Activated T-helper 1 cell treated with anti-CD3 and anti-CD28 coated beads, Interleukin-12 subunit alpha, Interleukin-12 subunit beta, Interleukin-2, Interleukin-4 antibody, amounts not matched to agents 30 ng/mL and 10 ng/mL and 1 ng/mL, durations not matched to agents 14 hours and 24 hours and 36 hours (primary cell): ENCODE results near the gene C1GALT1C1L. TPM values are rescaled to one million over a fixed set of nuclear protein-coding genes. Genes with fewer than 3 reads are reported as not detected.
"Not testable (repeated sequence)": the region's sequence is repeated elsewhere in the genome, so short reads cannot be mapped to it uniquely, and the experiment has no call there.

Source experiments
- DNase-seq: peaks from one replicate; pipeline ENCODE4 v3.0.0; 2021; ENCODE audit warnings: low spot score
- H3K27ac Mint-ChIP-seq: one replicate; pipeline ENCODE4 v1.8.0; 2021; ENCODE audit warnings: mild to moderate bottlenecking, mixed read lengths
- H3K27me3 Mint-ChIP-seq: one replicate; pipeline ENCODE4 v1.8.0; 2022; ENCODE audit warnings: mild to moderate bottlenecking, moderate library complexity, mixed read lengths; ENCODE audit not compliant: insufficient read depth
- H3K36me3 Mint-ChIP-seq: one replicate; pipeline ENCODE4 v1.8.0; 2021; ENCODE audit warnings: low read depth, mixed read lengths
- H3K4me1 Mint-ChIP-seq: one replicate; pipeline ENCODE4 v1.8.0; 2021; ENCODE audit warnings: low read depth, mixed read lengths
- H3K4me3 Mint-ChIP-seq: one replicate; pipeline ENCODE4 v1.8.0; 2021; ENCODE audit warnings: mild to moderate bottlenecking, moderate library complexity, mixed read lengths
- H3K9me3 Mint-ChIP-seq: one replicate; pipeline ENCODE4 v1.8.0; 2021; ENCODE audit warnings: mixed read lengths
- intact Hi-C: fragments of 100-400 bp; cut with micrococcal nuclease; formaldehyde crosslinking; loops from one replicate; pipeline ENCODE4 v1.15.1; 2024
- total RNA-seq: library from RNA; stranded (reverse); gene quantifications from 2 replicates; pipeline ENCODE4 v1.2.3, GENCODE V29; 2022

The C1GALT1C1L gene
- total RNA-seq, 1 donor from 2014 or later, result not detected

DNA sequence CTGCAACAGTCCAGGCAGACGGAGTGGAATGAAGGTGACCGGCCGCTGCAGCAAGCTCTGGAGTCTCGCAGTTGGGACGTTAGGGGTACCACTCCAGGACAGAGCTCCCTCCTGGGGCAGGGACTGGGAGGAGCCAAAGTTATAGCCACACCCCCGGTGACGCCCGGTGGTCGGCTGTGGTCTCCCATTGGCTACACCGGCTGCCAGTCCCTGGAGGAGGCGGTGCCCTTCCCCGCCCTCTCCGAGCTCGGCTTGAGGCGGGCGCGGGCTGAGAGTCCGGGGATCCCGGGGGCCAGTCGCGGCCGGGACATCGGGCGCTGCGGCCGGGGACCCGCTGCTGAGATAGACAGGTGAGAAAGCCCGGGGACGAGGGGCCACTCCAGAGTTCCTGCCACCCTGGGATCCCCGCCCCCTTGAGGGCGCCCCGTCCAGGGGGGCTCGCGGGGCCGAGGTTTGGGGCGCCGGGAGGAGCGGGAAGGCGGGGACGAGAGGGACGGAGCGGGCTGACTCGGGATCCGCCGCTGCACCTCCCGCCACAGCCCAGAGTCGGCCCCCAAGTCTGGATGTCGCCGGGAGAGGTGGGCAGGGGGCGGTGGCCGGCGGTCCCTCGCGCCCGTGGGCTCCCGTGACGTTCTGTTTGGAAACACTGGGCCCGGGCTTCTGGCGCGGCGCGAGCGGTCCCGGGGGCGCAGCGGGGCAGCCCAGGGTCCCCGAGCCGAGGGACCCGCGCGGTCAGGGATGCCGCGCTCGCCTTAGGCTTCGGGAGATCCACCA lies 39.0 kb downstream of the C1GALT1C1L start, which contains the start of gene PLEKHH2:
TSS of gene PLEKHH2 (plus strand) at position 231 of the 774 bp plus-strand sequence. CDS start 7,414 bp downstream, outside the sequence.
- intact Hi-C loops, result loop anchor here (1.0 to 2.0 kb wide), 2 partner anchors 41 to 136 kb away; partner anchors contain the start of gene THADA

GRCh38 chr2:43636621-43637020 lies 39.6 kb downstream of the C1GALT1C1L start:
- H3K27ac Mint-ChIP-seq, result no peak overlapping the region
- peaks cover 47% of the 10 kb centered on the region for H3K27me3 Mint-ChIP-seq
- peak overlapping the region; percentile 84 for H3K4me3 Mint-ChIP-seq
- DNase-seq, result no peak
- H3K4me1 Mint-ChIP-seq, result peaks cover 6% of the 10 kb centered on the region
- peaks cover 10% of the 10 kb centered on the region for H3K9me3 Mint-ChIP-seq
- no peaks in the 10 kb centered on the region for H3K36me3 Mint-ChIP-seq
- intact Hi-C loops, result loop anchor here (1.0 to 2.0 kb wide), 2 partner anchors 40 to 136 kb away; partner anchors contain the start of gene THADA

More for the DNA sequence above, 39.0 kb downstream of the C1GALT1C1L start, which contains the start of gene PLEKHH2:
- peaks cover 10% of the 10 kb centered on the region for H3K9me3 Mint-ChIP-seq
- H3K36me3 Mint-ChIP-seq, result no peaks in the 10 kb centered on the region
- peak within 1 kb of the TSS; percentile 84 for H3K4me3 Mint-ChIP-seq
- peak; percentile 81 for DNase-seq
- H3K4me1 Mint-ChIP-seq, result peaks cover 6% of the 10 kb centered on the region
- H3K27me3 Mint-ChIP-seq, result peaks cover 45% of the 10 kb centered on the region
- H3K27ac Mint-ChIP-seq, result no peak within 1 kb of the TSS

GRCh38 chr2:43636153-43636552 lies 40.1 kb downstream of the C1GALT1C1L start:
- not testable (repeated sequence) for DNase-seq, H3K36me3 Mint-ChIP-seq, H3K4me1 Mint-ChIP-seq, H3K27ac Mint-ChIP-seq
- Mint-ChIP-seq H3K4me3 (peak overlapping the region; percentile 41), H3K27me3 (peaks cover 50% of the 10 kb centered on the region), H3K9me3 (peaks cover 10% of the 10 kb centered on the region)
- intact Hi-C loops, result loop anchor here (2.0 kb wide), 1 partner anchor 137 kb away; no protein-coding TSS in a partner anchor

GRCh38 chr2:43634604-43635306 lies 41.5 kb downstream of the C1GALT1C1L start:
- intact Hi-C loops, result no loop called here
- Mint-ChIP-seq H3K4me1 (peaks cover 6% of the 10 kb centered on the region), H3K4me3 (no peak overlapping the region), H3K27me3 (peaks cover 55% of the 10 kb centered on the region), H3K9me3 (peaks cover 7% of the 10 kb centered on the region), H3K27ac (no peak overlapping the region), H3K36me3 (no peaks in the 10 kb centered on the region)
- no peak for DNase-seq

DNA sequence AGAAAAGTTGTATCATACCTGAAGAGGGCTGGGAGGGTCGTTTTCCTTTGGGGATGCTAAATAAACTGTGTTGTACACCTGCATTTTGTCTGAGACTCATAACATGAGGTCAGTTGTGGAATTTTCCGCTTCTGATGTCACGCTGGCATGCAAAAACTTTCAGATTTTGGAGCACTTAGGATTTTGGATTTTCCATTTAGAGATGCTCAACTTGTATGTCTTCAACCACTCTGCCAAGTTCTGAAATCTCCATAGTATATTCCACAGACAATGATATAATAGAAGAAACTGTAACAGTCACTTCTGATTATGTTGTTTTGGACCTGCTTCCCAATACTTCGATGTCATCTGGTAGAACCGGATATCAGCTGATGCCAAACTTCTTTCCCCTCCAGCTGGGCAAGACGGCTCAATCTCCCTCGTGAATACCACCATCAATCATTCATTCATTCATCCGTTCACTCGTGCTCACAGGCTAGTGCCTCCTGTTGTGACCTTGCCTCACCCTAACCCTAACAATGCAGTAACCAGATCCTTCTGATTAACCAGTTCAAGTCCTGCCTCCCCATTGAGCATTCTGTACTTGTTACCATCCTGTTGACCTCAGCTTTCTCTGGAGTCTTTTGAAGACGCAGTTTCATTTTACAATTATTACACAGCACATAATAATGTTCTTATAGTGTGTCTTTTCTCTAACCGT lies 44.5 kb downstream of the C1GALT1C1L start:
- H3K9me3 Mint-ChIP-seq, result no peaks in the 10 kb centered on the region
- no peaks in the 10 kb centered on the region for H3K36me3 Mint-ChIP-seq
- no peak for DNase-seq
- H3K27ac Mint-ChIP-seq, result no peak overlapping the region
- peaks cover 4% of the 10 kb centered on the region for H3K4me1 Mint-ChIP-seq
- no peak overlapping the region for H3K4me3 Mint-ChIP-seq
- H3K27me3 Mint-ChIP-seq, result peaks cover 52% of the 10 kb centered on the region
- intact Hi-C loops, result no loop called here

Other genes with a start within 250 kb of the C1GALT1C1L start
- 49.8 and 51.7 TPM in 2 replicates for gene THADA, start 80.4 kb downstream of the C1GALT1C1L start, total RNA-seq
- gene PLEKHH2, start 39.2 kb downstream of the C1GALT1C1L start, total RNA-seq, result 0.12 and 0.13 TPM in 2 replicates
- gene DYNC2LI1, start 97.6 kb upstream of the C1GALT1C1L start, total RNA-seq, result 6.2 and 6.6 TPM in 2 replicates
- gene ABCG5, start 162.4 kb upstream of the C1GALT1C1L start, total RNA-seq, result not detected in 2 replicates
- gene ABCG8, start 162.5 kb upstream of the C1GALT1C1L start, total RNA-seq, result 0.13 TPM in 1 of 2 replicates, not detected in the other